Right cardiac atrium (tissue), 5 donors: ENCODE measurements around the gene ANO10. TPM values are rescaled to one million over a fixed set of nuclear protein-coding genes. Genes with fewer than 3 reads are reported as not detected.
"Not testable (repeated sequence)": the region's sequence is repeated elsewhere in the genome, so short reads cannot be mapped to it uniquely, and the experiment has no call there.

Experiments
- ATAC-seq, 2 donors: fragments of 200-7000 bp; cut with Tn5 transposase; one replicate each; pipeline versions ENCODE4 v1.8.0 to v1.9.1; 2020; ENCODE audit warnings: moderate library complexity in 2 of 2, mild to moderate bottlenecking in 1 of 2
- DNase-seq, 3 donors: peaks; one replicate each; pipeline ENCODE4 v3.0.0-alpha.2; 2020
- H3K27ac ChIP-seq: one replicate; pipeline ENCODE4 v1.5.1; 2013; ENCODE audit warnings: mild to moderate bottlenecking, low read length, control low read depth, moderate library complexity
- H3K27me3 ChIP-seq: one replicate; pipeline ENCODE4 v1.6.1; 2013; ENCODE audit not compliant: control insufficient read depth, insufficient read depth
- H3K4me1 ChIP-seq: one replicate; pipeline ENCODE4 v1.6.1; 2013; ENCODE audit warnings: low read length; ENCODE audit not compliant: control insufficient read depth, insufficient read depth
- H3K4me3 ChIP-seq: one replicate; pipeline ENCODE4 v1.5.1; 2013; ENCODE audit warnings: low read length, control low read depth
- H3K9me3 ChIP-seq: one replicate; pipeline ENCODE4 v1.6.1; 2013; ENCODE audit warnings: low read length; ENCODE audit not compliant: control insufficient read depth
- WGBS: extraction: QIAGEN DNeasy Blood & Tissue Kit; methylation state at CpG from one replicate; pipeline ENCODE4 v1.1.7; 2013; 5-methylcytosine and 5-hydroxymethylcytosine counted together
- intact Hi-C, 4 donors: fragments of 100-400 bp; cut with DNase I; formaldehyde crosslinking; loops; one replicate each; pipeline versions ENCODE4 v1.11.0 to v1.14.0; 2022 to 2023
- polyA plus RNA-seq: library from polyadenylated mRNA; stranded (reverse); fragments of 200-250 nt; gene quantifications from one replicate; pipeline ENCODE4 v1.2.3, GENCODE V29; 2013
- total RNA-seq, 4 donors: library from RNA; stranded (reverse); fragmentation: NEBNext Ultra II Directional; extraction: Animal tissue kit (Norgen Biotek cat#: 25700); gene quantifications; one replicate each; pipeline ENCODE4 v1.2.1, GENCODE V29; 2021
- donor health status: healthy with polysubstance abuse.
- donor health status: DM: no; HTN: yes; CAD: no.
- donor health status: DM: no; HTN: no; CAD: no.
- donor health status: DM: no; HTN: yes; CAD: no; lungs with severe emphysema.
- donor health status: DM: yes; HTN: yes; CAD: no.

Gene ANO10
- total and polyA plus RNA-seq, 5 donors, result 9.3 to 16.5 (median 15.8) TPM

DNA sequence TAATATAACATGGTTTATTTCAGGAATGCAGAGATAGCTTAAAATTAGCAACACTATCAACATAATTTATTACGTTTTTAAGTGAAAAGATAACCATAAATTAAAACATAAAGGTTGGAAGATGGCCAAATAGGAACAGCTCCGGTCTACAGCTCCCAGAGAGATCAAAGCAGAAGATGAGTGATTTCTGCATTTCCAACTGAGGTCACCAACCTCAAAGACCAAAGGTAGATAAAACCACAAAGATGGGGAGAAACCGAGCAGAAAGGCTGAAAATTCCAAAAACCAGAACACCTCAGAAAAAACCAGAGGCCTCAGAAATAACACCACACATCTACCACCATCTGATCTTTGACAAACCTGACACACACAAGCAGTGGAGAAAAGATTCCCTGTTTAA lies 130.0 kb downstream of the ANO10 start:
- H3K27me3 ChIP-seq, ATAC-seq, DNase-seq, H3K27ac ChIP-seq, H3K9me3 ChIP-seq, intact Hi-C loops, H3K4me1 ChIP-seq, H3K4me3 ChIP-seq: not testable (repeated sequence)
- WGBS, result 78% methylated on average over 3 of the region's 3 CpGs

DNA sequence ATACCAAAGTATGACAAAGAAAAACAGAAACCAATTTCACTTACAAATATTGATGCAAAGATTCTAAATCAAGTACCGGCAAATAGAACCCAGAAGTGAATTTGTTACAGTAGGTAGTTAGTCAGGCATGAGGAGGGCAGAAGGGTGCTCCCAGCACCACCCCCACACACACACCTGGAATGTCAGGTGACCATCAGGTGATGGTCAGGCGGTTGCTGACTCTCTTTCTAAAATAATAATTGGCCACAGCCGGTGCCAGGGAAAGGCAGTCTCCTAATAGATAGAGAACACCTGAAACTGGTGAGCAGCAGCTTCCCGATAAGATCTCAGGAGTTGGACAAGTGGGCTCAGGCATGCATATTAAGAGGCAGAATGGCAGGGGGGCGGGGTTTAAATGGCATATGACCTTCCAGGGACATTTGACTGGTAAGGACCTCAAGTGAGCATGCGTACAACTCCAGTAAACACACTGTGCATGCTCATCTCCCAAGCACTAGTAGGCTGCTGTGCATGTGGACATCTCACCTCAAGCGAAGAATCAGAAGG lies 131.1 kb downstream of the ANO10 start:
- WGBS, result 93% methylated on average over 7 of the region's 7 CpGs
- no peak for ATAC-seq
- intact Hi-C loops, result no loop called here
- Histone ChIP-seq H3K27ac (no peak overlapping the region), H3K4me3 (no peak overlapping the region), H3K9me3 (no peaks in the 10 kb centered on the region), H3K4me1 (no peaks in the 10 kb centered on the region), H3K27me3 (no peaks in the 10 kb centered on the region)
- no peak for DNase-seq

DNA sequence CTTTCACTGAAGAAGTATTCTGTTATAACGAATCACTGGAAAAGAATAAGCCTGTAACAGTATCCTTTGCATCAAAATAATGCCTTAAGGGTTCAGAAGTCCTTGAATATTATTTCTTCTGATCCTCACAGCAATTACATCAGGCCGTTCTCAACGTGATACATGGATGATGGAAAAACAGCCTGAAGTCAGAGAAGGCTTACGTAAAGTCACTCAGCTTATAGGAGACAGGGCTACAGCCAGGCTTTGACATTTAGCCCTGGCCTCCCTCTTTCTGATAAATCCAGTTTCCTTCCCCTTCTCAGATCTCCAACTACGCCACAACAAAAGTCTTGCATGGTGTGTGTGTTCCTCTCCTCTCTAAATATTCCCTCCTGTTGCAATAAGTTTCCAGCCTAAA lies 131.9 kb downstream of the ANO10 start:
- H3K4me1 ChIP-seq, result no peaks in the 10 kb centered on the region
- H3K27ac ChIP-seq, result no peak overlapping the region
- H3K4me3 ChIP-seq, result no peak overlapping the region
- intact Hi-C loops, result no loop called here
- ATAC-seq (peak in 1 of 2 donors; percentile 68), DNase-seq (no peak)
- no peaks in the 10 kb centered on the region for H3K27me3 ChIP-seq
- H3K9me3 ChIP-seq, result no peaks in the 10 kb centered on the region
- WGBS, result 65% methylated on average over 5 of the region's 5 CpGs

DNA sequence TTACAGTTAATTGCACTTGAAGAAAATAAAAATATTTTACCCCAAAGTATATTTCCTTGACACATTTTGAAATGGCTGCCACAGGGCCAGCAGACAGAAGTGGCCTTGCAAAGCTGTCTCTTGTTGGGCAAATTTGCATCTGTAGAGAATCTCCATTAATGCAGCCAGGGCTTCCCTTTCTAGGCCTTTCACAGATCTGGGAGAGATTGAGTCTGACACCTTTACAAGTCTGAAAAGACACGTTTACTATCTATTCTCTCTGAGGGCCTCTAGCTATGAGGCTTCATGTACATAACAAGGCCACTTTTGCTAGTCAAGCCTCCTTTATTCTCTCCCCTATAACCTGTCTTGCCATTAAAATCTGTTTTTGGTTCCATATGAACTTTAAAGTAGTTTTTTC lies 135.9 kb downstream of the ANO10 start:
- no peak overlapping the region for H3K27ac ChIP-seq

DNA sequence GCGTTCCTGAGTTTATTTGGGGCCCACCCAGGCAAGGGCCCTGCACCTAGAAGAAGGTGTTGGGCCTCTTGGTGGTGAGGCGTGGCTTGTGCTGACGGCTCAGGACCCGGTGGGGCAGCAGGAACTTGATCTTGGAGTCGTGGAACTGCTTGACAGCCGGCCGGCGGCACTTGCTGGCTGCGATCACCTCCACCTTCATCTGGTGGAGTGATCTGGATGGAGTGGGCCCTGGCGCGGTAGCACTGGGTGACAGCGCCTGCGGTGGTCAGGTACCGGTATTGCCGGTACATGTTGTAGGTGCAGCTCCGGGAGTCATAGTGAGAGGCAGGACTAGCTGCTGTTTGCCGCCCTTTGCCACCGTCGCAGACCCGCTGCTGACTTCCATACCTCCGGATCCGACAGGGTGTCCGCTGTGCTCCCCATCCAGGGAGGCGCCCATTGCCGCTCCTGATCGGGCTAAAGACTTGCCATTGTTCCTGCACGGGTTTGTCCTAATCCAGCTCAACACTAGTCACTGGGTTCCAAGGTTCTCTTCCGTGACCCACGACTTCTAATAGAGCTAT lies 136.8 kb downstream of the ANO10 start:
- peak in 1 of 3 donors; percentile 34 for DNase-seq
- ATAC-seq, result no peak
- 97% methylated on average over 29 of the region's 29 CpGs for WGBS
- Histone ChIP-seq H3K9me3 (no peaks in the 10 kb centered on the region), H3K4me3 (no peak overlapping the region), H3K27ac (no peak overlapping the region), H3K4me1 (no peaks in the 10 kb centered on the region), H3K27me3 (no peaks in the 10 kb centered on the region)
- intact Hi-C loops, result no loop called here

More for the DNA sequence above, 135.9 kb downstream of the ANO10 start:
- H3K9me3 ChIP-seq, result no peaks in the 10 kb centered on the region
- H3K4me3 ChIP-seq, result no peak overlapping the region
- no peaks in the 10 kb centered on the region for H3K27me3 ChIP-seq
- no peaks in the 10 kb centered on the region for H3K4me1 ChIP-seq
- DNase-seq (no peak), ATAC-seq (no peak)
- intact Hi-C loops, result no loop called here
- 100% methylated on average over 1 of the region's 1 CpG for WGBS

DNA sequence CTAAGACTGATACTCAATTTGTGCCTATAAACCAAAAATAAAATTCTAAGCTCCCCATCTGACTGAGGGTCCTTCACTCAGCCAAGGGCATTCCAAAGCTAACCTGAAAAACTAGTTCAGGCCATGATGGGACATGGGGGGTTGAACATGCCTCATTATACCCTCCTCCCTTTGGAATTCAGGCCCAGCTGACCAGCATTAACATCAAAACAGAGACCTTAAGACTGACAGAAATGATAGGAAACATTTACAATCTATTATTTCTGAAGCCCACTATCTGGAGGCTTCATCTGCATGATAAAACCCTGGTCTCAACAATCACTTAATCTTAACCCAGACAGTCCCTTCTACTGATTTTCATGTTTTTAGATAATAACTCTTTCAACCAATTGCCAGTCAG lies 140.4 kb downstream of the ANO10 start:
- no peak for ATAC-seq
- no peaks in the 10 kb centered on the region for H3K9me3 ChIP-seq
- H3K4me1 ChIP-seq, result no peaks in the 10 kb centered on the region
- DNase-seq, result no peak
- intact Hi-C loops, result no loop called here
- no peaks in the 10 kb centered on the region for H3K27me3 ChIP-seq
- no peak overlapping the region for H3K4me3 ChIP-seq
- H3K27ac ChIP-seq, result no peak overlapping the region

DNA sequence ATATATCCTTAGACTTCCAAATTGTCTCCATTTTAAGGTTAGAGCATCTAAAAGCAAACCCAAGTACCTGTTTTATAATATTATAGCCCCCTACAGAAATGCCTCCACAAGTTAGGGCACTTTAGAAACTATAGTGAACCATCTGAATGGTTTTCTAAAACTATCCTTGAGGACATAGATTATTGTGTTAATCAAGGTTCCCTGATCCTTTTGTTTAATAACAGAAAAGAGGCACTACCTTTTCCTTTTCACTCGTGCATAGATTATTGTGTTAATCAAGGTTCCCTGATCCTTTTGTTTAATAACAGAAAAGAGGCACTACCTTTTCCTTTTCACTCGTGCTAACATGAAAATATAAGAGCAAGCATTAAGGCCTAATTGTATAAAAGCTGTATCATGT lies 143.0 kb downstream of the ANO10 start:
- H3K4me1 ChIP-seq, intact Hi-C loops, H3K4me3 ChIP-seq, H3K27ac ChIP-seq, ATAC-seq, DNase-seq, H3K9me3 ChIP-seq, H3K27me3 ChIP-seq: not testable (repeated sequence)
- WGBS, result 55% methylated on average over 2 of the region's 2 CpGs

DNA sequence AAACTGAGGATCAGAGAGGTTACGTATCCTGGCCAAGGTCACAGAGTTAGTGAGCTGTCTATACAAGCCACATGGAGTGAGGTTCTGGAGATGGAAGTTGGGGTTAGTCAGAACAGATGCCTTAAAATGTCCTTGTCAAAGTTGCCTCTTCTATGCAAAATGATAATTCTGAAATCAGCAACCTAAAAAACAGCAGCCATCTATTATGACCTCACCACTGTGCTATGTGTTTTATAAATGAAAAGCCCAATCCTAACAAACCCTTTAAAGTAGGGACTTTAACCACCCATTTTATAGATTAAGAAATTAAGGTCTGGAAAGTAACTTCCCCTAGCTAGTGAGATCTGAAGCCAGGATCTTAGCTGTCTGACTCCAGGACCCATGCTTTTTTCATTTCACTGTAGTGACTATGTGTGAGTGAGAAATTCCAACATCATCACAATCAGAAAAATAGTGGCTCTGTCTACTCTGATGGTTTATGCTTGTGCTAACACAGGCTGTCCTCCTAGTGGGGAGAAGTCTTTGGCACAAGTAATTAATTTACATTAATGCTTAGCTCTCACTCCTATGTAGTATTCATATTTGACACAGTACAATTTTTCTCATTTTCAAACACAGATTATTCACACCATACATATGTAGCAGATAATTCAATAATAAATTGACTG lies 143.6 kb downstream of the ANO10 start:
- intact Hi-C loops, result no loop called here
- H3K27ac ChIP-seq, result no peak overlapping the region
- H3K4me3 ChIP-seq, result no peak overlapping the region
- 90% methylated on average over 1 of the region's 1 CpG for WGBS
- no peak for DNase-seq
- no peaks in the 10 kb centered on the region for H3K27me3 ChIP-seq
- peak in 1 of 2 donors; percentile 11 for ATAC-seq
- H3K4me1 ChIP-seq, result no peaks in the 10 kb centered on the region
- no peaks in the 10 kb centered on the region for H3K9me3 ChIP-seq

DNA sequence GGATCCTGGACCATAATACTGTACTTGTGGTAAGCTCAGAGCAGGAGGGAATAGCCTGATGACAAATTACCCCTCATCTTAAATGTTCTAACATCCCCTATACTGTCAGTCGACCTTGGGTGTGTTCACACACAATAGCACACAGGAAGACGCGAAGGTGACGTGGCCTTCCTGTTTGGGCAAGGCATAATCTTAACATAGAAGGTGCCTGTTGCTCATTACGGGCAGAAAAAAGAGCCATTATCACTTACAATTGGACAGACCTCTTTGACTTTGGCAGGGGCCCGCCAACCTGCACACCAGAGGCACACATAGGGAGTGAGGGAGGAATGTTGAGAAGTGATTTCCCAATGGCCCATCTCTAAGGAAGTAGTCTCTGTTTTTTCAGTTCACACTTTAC lies 144.2 kb downstream of the ANO10 start:
- WGBS, result 68% methylated on average over 6 of the region's 6 CpGs
- DNase-seq (peak; percentile 57 to 74 (median 64)), ATAC-seq (peak; percentile 43 to 97)
- Histone ChIP-seq H3K4me3 (no peak overlapping the region), H3K4me1 (no peaks in the 10 kb centered on the region), H3K27ac (peak overlapping the region; percentile 63), H3K27me3 (no peaks in the 10 kb centered on the region), H3K9me3 (no peaks in the 10 kb centered on the region)
- intact Hi-C loops, result no loop called here

DNA sequence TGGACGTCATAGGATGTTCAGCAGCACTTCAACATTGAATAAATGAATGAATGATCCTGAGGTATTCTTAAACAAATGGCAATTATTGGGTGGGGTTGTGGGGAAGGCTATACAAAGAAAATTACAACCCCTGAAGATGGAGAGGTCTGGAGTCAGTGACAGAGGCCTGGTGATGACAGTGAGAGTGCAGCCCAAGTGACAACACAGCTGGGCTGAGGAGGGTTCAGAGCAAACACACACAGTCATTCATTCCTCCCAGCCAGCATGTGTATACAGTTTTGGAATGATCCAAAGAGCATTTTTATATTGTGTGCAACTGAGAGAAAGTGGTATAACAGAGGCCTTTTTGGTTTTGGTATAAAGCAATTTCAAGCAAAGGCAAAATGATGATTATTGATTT lies 148.1 kb downstream of the ANO10 start:
- intact Hi-C loops, result no loop called here

DNA sequence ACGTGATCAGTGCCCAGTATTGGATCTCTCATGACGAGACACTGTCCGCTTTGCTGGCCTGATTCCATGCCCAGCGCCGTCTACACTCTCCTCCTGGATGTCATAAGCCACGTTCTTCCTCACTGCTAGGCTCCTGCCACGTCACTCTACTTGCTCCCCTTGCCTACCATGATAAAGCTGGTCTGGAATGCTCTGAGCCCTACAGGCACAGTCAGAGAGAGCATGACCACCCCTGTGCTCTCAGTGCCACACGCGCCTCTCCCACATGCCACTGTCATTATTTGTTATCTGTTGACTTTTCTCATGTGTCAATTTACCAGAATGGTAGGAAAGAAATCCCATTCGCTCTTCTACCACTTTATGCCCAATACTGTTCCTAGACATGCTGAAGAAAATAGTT lies 148.6 kb downstream of the ANO10 start:
- H3K4me1 ChIP-seq, result peaks cover under 1% of the 10 kb centered on the region
- 90% methylated on average over 10 of the region's 10 CpGs for WGBS
- DNase-seq, result no peak
- ATAC-seq, result no peak
- no peaks in the 10 kb centered on the region for H3K27me3 ChIP-seq
- intact Hi-C loops, result no loop called here
- no peak overlapping the region for H3K27ac ChIP-seq
- no peak overlapping the region for H3K4me3 ChIP-seq
- no peaks in the 10 kb centered on the region for H3K9me3 ChIP-seq

More for the DNA sequence above, 148.1 kb downstream of the ANO10 start:
- Histone ChIP-seq H3K9me3 (no peaks in the 10 kb centered on the region), H3K4me3 (no peak overlapping the region), H3K27me3 (no peaks in the 10 kb centered on the region), H3K4me1 (no peaks in the 10 kb centered on the region), H3K27ac (no peak overlapping the region)
- DNase-seq, result no peak
- no peak for ATAC-seq
- 74% methylated on average over 1 of the region's 1 CpG for WGBS
